Measurements from ENCODE around the gene GTF2B. TPM values are rescaled to one million over a fixed set of nuclear protein-coding genes. Genes with fewer than 3 reads are reported as not detected.

GTF2B gene
- total and polyA plus RNA-seq, 2 experiments from 2014 or later, result 19.8 to 19.9 TPM

GRCh38 chr1:88916883-88917282 is 25.5 kb upstream of the GTF2B start:
- H3K9me3 Mint-ChIP-seq, result peaks cover 10% of the 10 kb centered on the region; the same call in 2 of the 3 replicates
- no peaks in the 10 kb centered on the region for H3K4me1 Mint-ChIP-seq
- H3K36me3 Mint-ChIP-seq (ENCODE audit: low read depth), result peaks cover 18% of the 10 kb centered on the region; the same call in 2 of the 3 replicates
- H3K27ac Mint-ChIP-seq, result no peak overlapping the region
- TF ChIP-seq, protein P1, sequence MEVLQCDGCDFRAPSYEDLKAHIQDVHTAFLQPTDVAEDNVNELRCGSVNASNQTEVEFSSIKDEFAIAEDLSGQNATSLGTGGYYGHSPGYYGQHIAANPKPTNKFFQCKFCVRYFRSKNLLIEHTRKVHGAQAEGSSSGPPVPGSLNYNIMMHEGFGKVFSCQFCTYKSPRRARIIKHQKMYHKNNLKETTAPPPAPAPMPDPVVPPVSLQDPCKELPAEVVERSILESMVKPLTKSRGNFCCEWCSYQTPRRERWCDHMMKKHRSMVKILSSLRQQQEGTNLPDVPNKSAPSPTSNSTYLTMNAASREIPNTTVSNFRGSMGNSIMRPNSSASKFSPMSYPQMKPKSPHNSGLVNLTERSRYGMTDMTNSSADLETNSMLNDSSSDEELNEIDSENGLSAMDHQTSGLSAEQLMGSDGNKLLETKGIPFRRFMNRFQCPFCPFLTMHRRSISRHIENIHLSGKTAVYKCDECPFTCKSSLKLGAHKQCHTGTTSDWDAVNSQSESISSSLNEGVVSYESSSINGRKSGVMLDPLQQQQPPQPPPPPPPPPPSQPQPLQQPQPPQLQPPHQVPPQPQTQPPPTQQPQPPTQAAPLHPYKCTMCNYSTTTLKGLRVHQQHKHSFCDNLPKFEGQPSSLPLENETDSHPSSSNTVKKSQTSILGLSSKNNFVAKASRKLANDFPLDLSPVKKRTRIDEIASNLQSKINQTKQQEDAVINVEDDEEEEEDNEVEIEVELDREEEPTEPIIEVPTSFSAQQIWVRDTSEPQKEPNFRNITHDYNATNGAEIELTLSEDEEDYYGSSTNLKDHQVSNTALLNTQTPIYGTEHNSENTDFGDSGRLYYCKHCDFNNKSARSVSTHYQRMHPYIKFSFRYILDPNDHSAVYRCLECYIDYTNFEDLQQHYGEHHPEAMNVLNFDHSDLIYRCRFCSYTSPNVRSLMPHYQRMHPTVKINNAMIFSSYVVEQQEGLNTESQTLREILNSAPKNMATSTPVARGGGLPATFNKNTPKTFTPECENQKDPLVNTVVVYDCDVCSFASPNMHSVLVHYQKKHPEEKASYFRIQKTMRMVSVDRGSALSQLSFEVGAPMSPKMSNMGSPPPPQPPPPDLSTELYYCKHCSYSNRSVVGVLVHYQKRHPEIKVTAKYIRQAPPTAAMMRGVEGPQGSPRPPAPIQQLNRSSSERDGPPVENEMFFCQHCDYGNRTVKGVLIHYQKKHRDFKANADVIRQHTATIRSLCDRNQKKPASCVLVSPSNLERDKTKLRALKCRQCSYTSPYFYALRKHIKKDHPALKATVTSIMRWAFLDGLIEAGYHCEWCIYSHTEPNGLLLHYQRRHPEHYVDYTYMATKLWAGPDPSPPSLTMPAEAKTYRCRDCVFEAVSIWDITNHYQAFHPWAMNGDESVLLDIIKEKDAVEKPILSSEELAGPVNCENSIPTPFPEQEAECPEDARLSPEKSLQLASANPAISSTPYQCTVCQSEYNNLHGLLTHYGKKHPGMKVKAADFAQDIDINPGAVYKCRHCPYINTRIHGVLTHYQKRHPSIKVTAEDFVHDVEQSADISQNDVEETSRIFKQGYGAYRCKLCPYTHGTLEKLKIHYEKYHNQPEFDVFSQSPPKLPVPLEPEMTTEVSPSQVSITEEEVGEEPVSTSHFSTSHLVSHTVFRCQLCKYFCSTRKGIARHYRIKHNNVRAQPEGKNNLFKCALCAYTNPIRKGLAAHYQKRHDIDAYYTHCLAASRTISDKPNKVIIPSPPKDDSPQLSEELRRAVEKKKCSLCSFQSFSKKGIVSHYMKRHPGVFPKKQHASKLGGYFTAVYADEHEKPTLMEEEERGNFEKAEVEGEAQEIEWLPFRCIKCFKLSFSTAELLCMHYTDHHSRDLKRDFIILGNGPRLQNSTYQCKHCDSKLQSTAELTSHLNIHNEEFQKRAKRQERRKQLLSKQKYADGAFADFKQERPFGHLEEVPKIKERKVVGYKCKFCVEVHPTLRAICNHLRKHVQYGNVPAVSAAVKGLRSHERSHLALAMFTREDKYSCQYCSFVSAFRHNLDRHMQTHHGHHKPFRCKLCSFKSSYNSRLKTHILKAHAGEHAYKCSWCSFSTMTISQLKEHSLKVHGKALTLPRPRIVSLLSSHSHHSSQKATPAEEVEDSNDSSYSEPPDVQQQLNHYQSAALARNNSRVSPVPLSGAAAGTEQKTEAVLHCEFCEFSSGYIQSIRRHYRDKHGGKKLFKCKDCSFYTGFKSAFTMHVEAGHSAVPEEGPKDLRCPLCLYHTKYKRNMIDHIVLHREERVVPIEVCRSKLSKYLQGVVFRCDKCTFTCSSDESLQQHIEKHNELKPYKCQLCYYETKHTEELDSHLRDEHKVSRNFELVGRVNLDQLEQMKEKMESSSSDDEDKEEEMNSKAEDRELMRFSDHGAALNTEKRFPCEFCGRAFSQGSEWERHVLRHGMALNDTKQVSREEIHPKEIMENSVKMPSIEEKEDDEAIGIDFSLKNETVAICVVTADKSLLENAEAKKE (CRISPR knock-in tag; IDR thresholded peaks at IDR 0.05), result no peak
- TF ChIP-seq JUNB (IDR thresholded peaks at IDR 0.05; ENCODE audit: unreplicated experiment) (no peak), EZH2phosphoT487 (IDR thresholded peaks at IDR 0.05; ENCODE audit: unreplicated experiment) (no peak), ZNF331 (CRISPR knock-in tag; IDR thresholded peaks at IDR 0.05; ENCODE audit: low read depth) (no peak), ETS1 (IDR thresholded peaks at IDR 0.05) (no peak), NANOG (IDR thresholded peaks at IDR 0.05; ENCODE audit: borderline replicate concordance) (no peak), ZNF114 (CRISPR knock-in tag; IDR thresholded peaks at IDR 0.05) (no peak), CREB1 (CRISPR knock-in tag; IDR thresholded peaks at IDR 0.05; ENCODE audit: low read depth) (no peak), STAT1 (IDR thresholded peaks at IDR 0.05; ENCODE audit: unreplicated experiment) (no peak), POLR2AphosphoS5 (IDR thresholded peaks at IDR 0.05; ENCODE audit: low read depth) (no peak), EZH2 (IDR thresholded peaks at IDR 0.05; ENCODE audit: low read depth, unreplicated experiment) (no peak)
- TF ChIP-seq, protein P2, sequence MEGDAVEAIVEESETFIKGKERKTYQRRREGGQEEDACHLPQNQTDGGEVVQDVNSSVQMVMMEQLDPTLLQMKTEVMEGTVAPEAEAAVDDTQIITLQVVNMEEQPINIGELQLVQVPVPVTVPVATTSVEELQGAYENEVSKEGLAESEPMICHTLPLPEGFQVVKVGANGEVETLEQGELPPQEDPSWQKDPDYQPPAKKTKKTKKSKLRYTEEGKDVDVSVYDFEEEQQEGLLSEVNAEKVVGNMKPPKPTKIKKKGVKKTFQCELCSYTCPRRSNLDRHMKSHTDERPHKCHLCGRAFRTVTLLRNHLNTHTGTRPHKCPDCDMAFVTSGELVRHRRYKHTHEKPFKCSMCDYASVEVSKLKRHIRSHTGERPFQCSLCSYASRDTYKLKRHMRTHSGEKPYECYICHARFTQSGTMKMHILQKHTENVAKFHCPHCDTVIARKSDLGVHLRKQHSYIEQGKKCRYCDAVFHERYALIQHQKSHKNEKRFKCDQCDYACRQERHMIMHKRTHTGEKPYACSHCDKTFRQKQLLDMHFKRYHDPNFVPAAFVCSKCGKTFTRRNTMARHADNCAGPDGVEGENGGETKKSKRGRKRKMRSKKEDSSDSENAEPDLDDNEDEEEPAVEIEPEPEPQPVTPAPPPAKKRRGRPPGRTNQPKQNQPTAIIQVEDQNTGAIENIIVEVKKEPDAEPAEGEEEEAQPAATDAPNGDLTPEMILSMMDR (conservative IDR thresholded peaks at IDR 0.05; ENCODE audit: low read depth in 2 of 2), result no peak
- TF ChIP-seq, protein P3, sequence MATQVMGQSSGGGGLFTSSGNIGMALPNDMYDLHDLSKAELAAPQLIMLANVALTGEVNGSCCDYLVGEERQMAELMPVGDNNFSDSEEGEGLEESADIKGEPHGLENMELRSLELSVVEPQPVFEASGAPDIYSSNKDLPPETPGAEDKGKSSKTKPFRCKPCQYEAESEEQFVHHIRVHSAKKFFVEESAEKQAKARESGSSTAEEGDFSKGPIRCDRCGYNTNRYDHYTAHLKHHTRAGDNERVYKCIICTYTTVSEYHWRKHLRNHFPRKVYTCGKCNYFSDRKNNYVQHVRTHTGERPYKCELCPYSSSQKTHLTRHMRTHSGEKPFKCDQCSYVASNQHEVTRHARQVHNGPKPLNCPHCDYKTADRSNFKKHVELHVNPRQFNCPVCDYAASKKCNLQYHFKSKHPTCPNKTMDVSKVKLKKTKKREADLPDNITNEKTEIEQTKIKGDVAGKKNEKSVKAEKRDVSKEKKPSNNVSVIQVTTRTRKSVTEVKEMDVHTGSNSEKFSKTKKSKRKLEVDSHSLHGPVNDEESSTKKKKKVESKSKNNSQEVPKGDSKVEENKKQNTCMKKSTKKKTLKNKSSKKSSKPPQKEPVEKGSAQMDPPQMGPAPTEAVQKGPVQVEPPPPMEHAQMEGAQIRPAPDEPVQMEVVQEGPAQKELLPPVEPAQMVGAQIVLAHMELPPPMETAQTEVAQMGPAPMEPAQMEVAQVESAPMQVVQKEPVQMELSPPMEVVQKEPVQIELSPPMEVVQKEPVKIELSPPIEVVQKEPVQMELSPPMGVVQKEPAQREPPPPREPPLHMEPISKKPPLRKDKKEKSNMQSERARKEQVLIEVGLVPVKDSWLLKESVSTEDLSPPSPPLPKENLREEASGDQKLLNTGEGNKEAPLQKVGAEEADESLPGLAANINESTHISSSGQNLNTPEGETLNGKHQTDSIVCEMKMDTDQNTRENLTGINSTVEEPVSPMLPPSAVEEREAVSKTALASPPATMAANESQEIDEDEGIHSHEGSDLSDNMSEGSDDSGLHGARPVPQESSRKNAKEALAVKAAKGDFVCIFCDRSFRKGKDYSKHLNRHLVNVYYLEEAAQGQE (IDR thresholded peaks at IDR 0.05; ENCODE audit: unreplicated experiment), result no peak
- Histone ChIP-seq H3K79me2 (replicated peaks; ENCODE audit: insufficient read depth) (no peaks in the 10 kb centered on the region), H3K9me2 (ENCODE audit: insufficient read depth) (no peaks in the 10 kb centered on the region), H3F3A (replicated peaks; ENCODE audit: low read depth) (no peaks in the 10 kb centered on the region), H3K27me3 (ENCODE audit: insufficient read depth) (no peaks in the 10 kb centered on the region), H3K36me3 (ENCODE audit: insufficient read depth) (no peaks in the 10 kb centered on the region), H3K4me2 (no peak overlapping the region), H3K4me3 (no peak overlapping the region), H3K27ac (ENCODE audit: low read depth) (no peak overlapping the region), H4K20me1 (replicated peaks; ENCODE audit: insufficient read depth) (no peaks in the 10 kb centered on the region), H3K4me1 (ENCODE audit: insufficient read depth) (no peaks in the 10 kb centered on the region), H2AFZ (no peak overlapping the region)
- DNase-seq (ENCODE audit: low spot score) (no peak), ATAC-seq (no peak)
- H3K27me3 Mint-ChIP-seq (ENCODE audit: insufficient read depth, low read depth, poor library complexity), result no peaks in the 10 kb centered on the region
- no peak overlapping the region for H3K4me3 Mint-ChIP-seq
